Heart right ventricle (tissue), 16 donors: ENCODE data around the gene BCAR3. TPM values are rescaled to one million over a fixed set of nuclear protein-coding genes. Genes with fewer than 3 reads are reported as not detected.

ENCODE experiments used
- ATAC-seq, 8 donors: fragments of 200-7000 bp; cut with Tn5 transposase; one replicate each; pipeline ENCODE4 v1.9.1; 2020; ENCODE audit warnings: mild to moderate bottlenecking in 8 of 8, moderate library complexity in 8 of 8, moderate number of reproducible peaks in 1 of 8
- DNase-seq, 2 donors: peaks; one replicate each; pipeline ENCODE4 v3.0.0-alpha.2; 2020
- H3K27ac ChIP-seq, 10 donors: fragments of 200-600 bp; sonication (generic) in 2 of 10; one replicate each; pipeline versions ENCODE4 v1.5.0 to v1.8.0; 2020 to 2022; ENCODE audit warnings: mild to moderate bottlenecking in 3 of 10
- H3K27me3 ChIP-seq, 7 donors: fragments of 200-600 bp; one replicate each; pipeline ENCODE4 v1.8.0; 2021 to 2022; ENCODE audit warnings: mild to moderate bottlenecking in 2 of 7
- H3K36me3 ChIP-seq, 9 donors: fragments of 200-600 bp; sonication (generic) in 1 of 9; one replicate each; pipeline versions ENCODE4 v1.5.0 to v1.8.0; 2020 to 2022; ENCODE audit warnings: mild to moderate bottlenecking in 2 of 9
- H3K4me1 ChIP-seq, 9 donors: fragments of 200-600 bp; sonication (generic) in 1 of 9; one replicate each; pipeline versions ENCODE4 v1.5.0 to v1.8.0; 2020 to 2022; ENCODE audit warnings: mild to moderate bottlenecking in 4 of 9
- H3K4me3 ChIP-seq, 10 donors: fragments of 200-600 bp; sonication (generic) in 2 of 10; one replicate each; pipeline versions ENCODE4 v1.5.0 to v1.8.0; 2020 to 2022; ENCODE audit warnings: mild to moderate bottlenecking in 7 of 10, moderate library complexity in 2 of 10
- H3K9me3 ChIP-seq, 11 donors: fragments of 200-600 bp in 10 of 11; sonication (generic) in 2 of 11; one replicate each; pipeline versions ENCODE4 v1.5.0 to v1.8.0; 2013 to 2022; ENCODE audit warnings: mild to moderate bottlenecking in 2 of 11, control low read depth in 1 of 11, moderate library complexity in 1 of 11
- WGBS, 2 donors: extraction: QIAGEN DNeasy Blood & Tissue Kit; methylation state at CpG; one replicate each; pipeline ENCODE4 v1.1.7; 2013; ENCODE audit warnings: inconsistent platforms in 1 of 2; 5-methylcytosine and 5-hydroxymethylcytosine counted together
- intact Hi-C, 10 donors: fragments of 100-400 bp; cut with DNase I; formaldehyde crosslinking; loops; one replicate each; pipeline versions ENCODE4 v1.11.1 to v1.14.2; 2022
- polyA plus RNA-seq, 2 donors: library from polyadenylated mRNA; stranded (reverse); fragments of 200-250 nt; gene quantifications; one replicate each; pipeline ENCODE4 v1.2.3, GENCODE V29; 2013
- total RNA-seq, 10 donors: library from RNA; stranded (reverse); fragmentation: NEBNext Ultra II Directional in 3 of 10; extraction: Animal tissue kit (Norgen Biotek cat#: 25700) in 3 of 10; gene quantifications; one replicate each; pipeline versions ENCODE4 v1.2.1 to v1.2.4, GENCODE V29; 2021 to 2023
- TF ChIP-seq, protein P1 (sequence below), 9 donors: fragments of 200-600 bp; sonication (generic) in 2 of 9; IDR thresholded peaks; one replicate each; pipeline versions ENCODE4 v1.5.0 to v1.8.0; 2021 to 2022; ENCODE audit warnings: antibody characterized with exemption in 9 of 9, mild to moderate bottlenecking in 5 of 9, moderate library complexity in 1 of 9
- donor health status: Arrhythmogenic right ventricular cardiomyopathy.
- donor health status: ischemic (EF 13 %, LVEDD 7.1; RV severe dilation, severe dysfunction).
- donor health status: healthy with polysubstance abuse.
- donor health status: DM: no; HTN: yes; CAD: no.
- donor health status: DM: no; HTN: no; CAD: no.
- donor health status: ischemic (EF 25% LVEDD 6.9; RV normal size, moderate dysfunction).
- donor health status: ischemic (EF 25% LVEDD 5.7; RV mildly dilated, moderate dysfunction).
- donor health status: healthy.
- donor health status: DM: yes; HTN: yes; CAD: no.
- donor health status: Ischemic cardiomyopathy.
- donor health status: ischemic (EF 35%, LVEDD 5.7; RV mildly dilated, moderate dysfunction).
- donor health status: nonischemic (EF 11% LVEDD 7.7; RV severe dilation, severe dysfunction).
- donor health status: DM: yes; HTN: yes; CAD: no.
- donor health status: PGD.
- donor health status: ischemic (EF 29% LVEDD 5.4; RV normal size, mild dysfunction).
- donor health status: nonischemic (EF 23%, LVEDD 6.1; RV moderate dilation, normal function).

BCAR3 gene
- total and polyA plus RNA-seq, 12 donors: 6.6 to 36.0 (median 15.9) TPM

DNA sequence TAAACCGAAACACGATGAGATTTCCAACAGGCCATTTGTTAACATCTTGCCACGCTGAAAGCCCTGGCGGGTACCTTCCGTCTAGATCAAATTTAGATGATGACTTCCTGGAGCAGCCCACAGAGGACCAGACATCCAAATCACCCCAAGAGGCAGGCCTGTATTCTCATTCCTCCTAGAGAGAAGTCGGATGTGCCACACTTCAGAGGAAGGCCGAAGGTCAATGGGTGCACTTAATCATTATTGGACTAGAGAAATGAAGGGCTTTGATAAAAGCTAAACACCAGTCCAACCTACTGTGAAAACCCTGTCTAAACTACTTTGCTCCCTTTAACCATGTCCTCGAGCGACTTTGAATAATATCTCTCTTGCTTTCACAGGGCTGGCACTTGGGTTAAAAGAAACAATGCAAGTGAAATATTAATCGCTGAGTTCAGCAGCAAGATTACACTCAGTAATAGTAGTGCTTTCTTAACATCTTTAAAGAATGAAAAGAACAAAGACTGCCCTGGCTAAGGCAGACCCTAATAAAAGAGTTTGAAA lies 76.5 kb downstream of the BCAR3 start:
- DNase-seq: no peak
- Histone ChIP-seq H3K4me1 (peaks cover 17 to 98% (median 75%) of the 10 kb centered on the region in 9 donors), H3K27me3 (no peaks in the 10 kb centered on the region), H3K27ac (peak overlapping the region in 6 of 10 donors; percentile 11 to 82 (median 23)), H3K4me3 (no peak overlapping the region), H3K9me3 (no peaks in the 10 kb centered on the region), H3K36me3 (no peaks in the 10 kb centered on the region)
- 89 to 90% methylated on average over 10 of the region's 10 CpGs for WGBS, 2 donors
- no peak for ATAC-seq
- TF ChIP-seq, protein P1, sequence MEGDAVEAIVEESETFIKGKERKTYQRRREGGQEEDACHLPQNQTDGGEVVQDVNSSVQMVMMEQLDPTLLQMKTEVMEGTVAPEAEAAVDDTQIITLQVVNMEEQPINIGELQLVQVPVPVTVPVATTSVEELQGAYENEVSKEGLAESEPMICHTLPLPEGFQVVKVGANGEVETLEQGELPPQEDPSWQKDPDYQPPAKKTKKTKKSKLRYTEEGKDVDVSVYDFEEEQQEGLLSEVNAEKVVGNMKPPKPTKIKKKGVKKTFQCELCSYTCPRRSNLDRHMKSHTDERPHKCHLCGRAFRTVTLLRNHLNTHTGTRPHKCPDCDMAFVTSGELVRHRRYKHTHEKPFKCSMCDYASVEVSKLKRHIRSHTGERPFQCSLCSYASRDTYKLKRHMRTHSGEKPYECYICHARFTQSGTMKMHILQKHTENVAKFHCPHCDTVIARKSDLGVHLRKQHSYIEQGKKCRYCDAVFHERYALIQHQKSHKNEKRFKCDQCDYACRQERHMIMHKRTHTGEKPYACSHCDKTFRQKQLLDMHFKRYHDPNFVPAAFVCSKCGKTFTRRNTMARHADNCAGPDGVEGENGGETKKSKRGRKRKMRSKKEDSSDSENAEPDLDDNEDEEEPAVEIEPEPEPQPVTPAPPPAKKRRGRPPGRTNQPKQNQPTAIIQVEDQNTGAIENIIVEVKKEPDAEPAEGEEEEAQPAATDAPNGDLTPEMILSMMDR (IDR thresholded peaks at IDR 0.05): no peak
- intact Hi-C loops: no loop called here

DNA sequence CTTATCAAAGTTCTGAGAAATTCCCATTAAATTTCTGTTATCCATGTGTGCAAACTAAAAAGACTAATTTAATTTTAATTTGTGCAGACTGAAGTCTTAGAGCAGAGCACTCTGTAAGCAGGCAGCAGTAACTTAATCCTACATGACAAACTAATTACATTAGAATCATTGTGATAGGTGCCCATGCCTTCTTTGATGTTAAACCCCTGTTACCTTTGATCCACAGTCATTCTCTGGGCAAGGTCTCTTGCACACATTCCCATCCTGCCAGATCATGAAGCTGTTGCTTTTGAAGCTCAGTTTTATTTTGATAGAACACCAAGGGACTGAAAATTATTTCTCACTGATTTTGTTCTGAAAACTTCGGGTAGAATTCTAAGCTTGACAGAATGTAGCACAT lies 77.2 kb downstream of the BCAR3 start:
- intact Hi-C loops: no loop called here
- no peak for ATAC-seq
- H3K27ac ChIP-seq: peak overlapping the region in 2 of 10 donors; percentile 8 to 20
- TF ChIP-seq, protein P1 (IDR thresholded peaks at IDR 0.05): no peak
- no peaks in the 10 kb centered on the region for H3K9me3 ChIP-seq
- DNase-seq: no peak
- H3K36me3 ChIP-seq: no peaks in the 10 kb centered on the region
- no peak overlapping the region for H3K4me3 ChIP-seq
- H3K4me1 ChIP-seq: peaks cover 17 to 98% (median 75%) of the 10 kb centered on the region in 9 donors
- 66 to 73% methylated on average over 1 of the region's 1 CpG for WGBS, 2 donors
- no peaks in the 10 kb centered on the region for H3K27me3 ChIP-seq

DNA sequence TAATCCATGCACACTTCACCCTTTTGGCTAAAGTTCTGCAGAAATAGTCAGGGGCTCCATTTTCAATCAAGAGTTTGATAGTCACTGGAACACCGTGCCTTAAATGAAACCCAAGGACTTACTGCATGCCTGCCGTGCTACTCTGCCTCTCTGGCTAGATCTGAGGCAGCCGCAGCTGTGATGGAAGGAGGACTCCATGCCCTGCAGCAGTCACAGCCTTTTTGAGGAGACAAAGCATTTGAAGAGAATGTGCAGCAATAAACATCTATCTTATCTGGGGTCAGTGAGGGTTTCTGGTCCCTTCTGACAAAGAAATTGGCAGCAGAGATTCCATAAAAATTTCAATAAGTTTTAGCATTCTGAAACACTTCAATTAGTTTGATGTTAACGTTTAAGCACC lies 78.0 kb downstream of the BCAR3 start:
- TF ChIP-seq, protein P1 (IDR thresholded peaks at IDR 0.05): no peak
- Histone ChIP-seq H3K4me1 (peaks cover 10 to 98% (median 75%) of the 10 kb centered on the region in 9 donors), H3K4me3 (no peak overlapping the region), H3K36me3 (no peaks in the 10 kb centered on the region), H3K27me3 (no peaks in the 10 kb centered on the region), H3K27ac (peak overlapping the region in 2 of 10 donors; percentile 1 to 20), H3K9me3 (no peaks in the 10 kb centered on the region)
- intact Hi-C loops: no loop called here
- ATAC-seq: no peak
- no peak for DNase-seq
- 79 to 81% methylated on average over 4 of the region's 4 CpGs for whole genome bisulfite sequencing, 2 donors

DNA sequence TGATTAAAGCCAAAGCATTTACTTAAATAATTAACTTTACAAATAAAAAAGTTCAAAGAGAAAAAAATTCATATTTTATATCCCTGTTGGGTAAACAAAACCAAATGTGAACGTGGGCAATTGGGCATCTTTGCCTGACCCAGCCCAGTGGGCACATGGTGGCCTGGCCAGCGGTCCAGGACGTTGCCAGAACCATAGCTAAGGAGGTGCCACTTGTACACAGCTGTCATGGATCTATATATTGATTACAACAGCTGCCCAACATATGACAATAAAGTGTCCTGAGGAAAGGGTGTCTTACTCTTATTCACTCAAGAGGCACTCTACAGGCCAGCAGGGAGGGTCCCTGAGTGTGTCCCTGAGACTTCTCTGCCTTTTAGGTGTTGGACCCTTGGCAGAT lies 78.5 kb downstream of the BCAR3 start:
- 90 to 92% methylated on average over 3 of the region's 3 CpGs for WGBS, 2 donors
- Histone ChIP-seq H3K36me3 (no peaks in the 10 kb centered on the region), H3K27me3 (no peaks in the 10 kb centered on the region), H3K4me3 (no peak overlapping the region), H3K27ac (peak overlapping the region in 1 of 10 donors; percentile 1), H3K9me3 (no peaks in the 10 kb centered on the region), H3K4me1 (peaks cover 14 to 98% (median 75%) of the 10 kb centered on the region in 9 donors)
- intact Hi-C loops: no loop called here
- DNase-seq (no peak), ATAC-seq (no peak)
- TF ChIP-seq, protein P1 (IDR thresholded peaks at IDR 0.05): no peak
